ENCODE results near the gene PPP3R1.

- TF ChIP-seq CTCF (IDR thresholded peaks at IDR 0.05 in 4 of 5, conservative IDR thresholded peaks at IDR 0.05 in 1 of 5) (no peak), POLR2A (IDR thresholded peaks at IDR 0.05) (no peak)
Measured at GRCh38 chr2:68158134-68158447, 94.2 kb downstream of the PPP3R1 start.
